ENCODE results near the gene TTLL5.

DNA sequence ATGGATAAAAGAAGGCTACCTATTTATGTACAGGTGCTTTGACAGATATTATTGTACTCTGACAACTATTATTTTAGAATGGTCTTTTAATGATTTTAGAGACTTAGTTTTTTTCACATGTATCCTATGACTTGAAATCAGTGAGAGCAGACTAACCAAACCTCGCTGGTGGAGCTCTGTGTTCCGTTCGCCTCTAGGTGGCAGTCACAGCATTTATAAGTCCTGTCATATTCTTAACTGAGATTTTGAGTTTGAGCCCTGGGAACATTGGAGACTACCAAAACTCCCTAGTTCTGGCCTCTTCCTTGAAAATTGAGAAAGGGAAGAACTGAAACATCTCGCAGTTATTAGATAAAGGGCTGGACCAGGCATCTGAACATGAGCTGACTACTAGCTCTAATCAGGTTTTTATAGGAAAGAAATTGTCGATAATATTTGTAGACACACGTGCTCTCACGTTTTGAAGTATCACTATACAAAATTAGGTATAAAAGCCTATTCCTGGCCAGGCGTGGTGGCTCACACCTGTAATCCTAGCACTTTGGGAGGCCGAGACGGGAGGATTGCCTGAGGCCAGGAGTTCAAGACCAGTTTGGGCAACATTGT is 48.3 kb downstream of the TTLL5 start:
- TF ChIP-seq BHLHE40 (IDR thresholded peaks at IDR 0.05; ENCODE audit: borderline replicate concordance) (no peak), HDGF (IDR thresholded peaks at IDR 0.05; ENCODE audit: borderline replicate concordance) (no peak), LEF1 (IDR thresholded peaks at IDR 0.05; ENCODE audit: borderline replicate concordance) (no peak), FOXA1 (IDR thresholded peaks at IDR 0.05) (no peak), SUZ12 (IDR thresholded peaks at IDR 0.05) (no peak), TARDBP (IDR thresholded peaks at IDR 0.05) (no peak), FOXM1 (IDR thresholded peaks at IDR 0.05; ENCODE audit: borderline replicate concordance) (no peak), ELF4 (IDR thresholded peaks at IDR 0.05) (no peak)

Data from HEK293T (cell line).